SH-SY5Y (cell line): Measurements from ENCODE around the gene NEO1.

Source experiments
- GATA2 ChIP-seq: IDR thresholded peaks from 2 replicates; pipeline ENCODE4 v1.6.1; 2011; ENCODE audit warnings: mild to moderate bottlenecking, low read depth, low read length
- GATA3 ChIP-seq: IDR thresholded peaks from 2 replicates; pipeline ENCODE4 v1.6.1; 2011; ENCODE audit warnings: low read depth, mild to moderate bottlenecking, low read length, moderate library complexity

DNA sequence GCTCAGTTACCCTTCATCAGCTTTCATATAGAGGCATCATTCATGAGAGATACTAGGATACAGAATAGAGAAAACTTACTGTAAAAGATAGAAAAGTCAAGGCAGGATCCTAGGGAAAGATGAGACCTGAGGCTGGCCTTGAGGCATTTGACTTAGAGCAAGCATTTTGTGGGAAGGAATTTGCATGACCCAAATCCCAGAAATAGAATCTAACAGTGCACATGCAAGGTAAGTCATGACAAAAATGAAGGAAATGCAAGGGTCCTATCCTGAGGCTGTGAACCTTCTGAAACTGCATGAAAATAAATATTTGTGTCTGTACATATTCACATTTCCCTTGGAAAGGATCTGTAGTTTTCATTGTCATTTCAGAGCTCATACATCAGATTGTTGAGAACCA is 194.2 kb downstream of the NEO1 start:
- no peak for TF ChIP-seq GATA3
- TF ChIP-seq GATA2: no peak
